Activated CD4-positive, alpha-beta memory T cell treated with anti-CD3 and anti-CD28 coated beads, Interleukin-2, amount 10 ng/mL, durations not matched to agents 7 days and 5 days (primary cell): Measurements from ENCODE around the gene HEG1. TPM values are rescaled to one million over a fixed set of nuclear protein-coding genes. Genes with fewer than 3 reads are reported as not detected.

ENCODE experiments used
- CTCF ChIA-PET: fragments of 350-600 bp; sonication (Branson Sonifier 250); formaldehyde crosslinking; loops from one replicate; lab custom pipeline; 2021; ENCODE audit warnings: antibody characterized with exemption, inconsistent platforms; lab: Charles Lee
- POLR2A ChIA-PET: fragments of 350-600 bp; sonication (Branson Sonifier 250); formaldehyde crosslinking; loops from one replicate; lab custom pipeline; 2021; ENCODE audit warnings: antibody characterized with exemption; lab: Charles Lee
- DNase-seq: peaks from one replicate; pipeline ENCODE4 v3.0.0-alpha.2; 2020
- H3K27ac Mint-ChIP-seq: one replicate; pipeline ENCODE4 v1.8.0; 2021; ENCODE audit warnings: mild to moderate bottlenecking, mixed read lengths
- H3K27me3 Mint-ChIP-seq: one replicate; pipeline ENCODE4 v1.8.0; 2021; ENCODE audit warnings: mixed read lengths
- H3K36me3 Mint-ChIP-seq: one replicate; pipeline ENCODE4 v1.8.0; 2021; ENCODE audit warnings: low read depth, mixed read lengths
- H3K4me1 Mint-ChIP-seq: one replicate; pipeline ENCODE4 v1.8.0; 2021; ENCODE audit warnings: mixed read lengths
- H3K4me3 Mint-ChIP-seq: one replicate; pipeline ENCODE4 v1.8.0; 2021; ENCODE audit warnings: mild to moderate bottlenecking, mixed read lengths
- H3K9me3 Mint-ChIP-seq: one replicate; pipeline ENCODE4 v1.8.0; 2021; ENCODE audit warnings: mixed read lengths
- total RNA-seq, 2 experiments: library from RNA; stranded (reverse); gene quantifications; one replicate each; pipeline ENCODE4 v1.2.3, GENCODE V29; 2021

The HEG1 gene
- total RNA-seq, 2 experiments from 2014 or later, result 26.7 to 27.7 TPM

GRCh38 chr3:124984754-124985153, 71.0 kb downstream of the HEG1 start:
- no peak overlapping the region for H3K27ac Mint-ChIP-seq
- H3K4me3 Mint-ChIP-seq, result no peak overlapping the region
- POLR2A ChIA-PET, result no interaction called here
- no peaks in the 10 kb centered on the region for H3K27me3 Mint-ChIP-seq
- no peak for DNase-seq
- CTCF ChIA-PET, result no interaction called here
- peaks cover 15% of the 10 kb centered on the region for H3K36me3 Mint-ChIP-seq
- H3K9me3 Mint-ChIP-seq, result no peaks in the 10 kb centered on the region
- peaks cover 8% of the 10 kb centered on the region for H3K4me1 Mint-ChIP-seq

DNA sequence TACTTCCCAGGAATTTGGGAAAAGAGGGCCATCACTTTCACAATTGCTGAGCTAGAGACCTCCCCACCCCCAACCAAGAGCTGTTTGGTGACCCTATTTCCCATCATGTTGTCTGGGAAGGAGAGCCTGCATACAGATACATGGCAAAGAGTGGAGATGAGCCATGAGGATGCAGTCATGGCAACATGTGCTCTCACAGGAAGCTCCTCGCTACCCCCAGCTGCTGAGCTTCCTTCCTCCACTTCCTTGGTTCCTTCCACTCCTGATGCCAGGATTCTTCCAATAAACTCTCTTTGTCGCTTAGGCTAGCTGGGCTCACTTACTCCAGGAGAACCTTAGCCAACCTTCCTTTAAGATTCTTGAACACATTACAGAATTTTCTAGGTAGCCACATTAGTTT, 72.9 kb downstream of the HEG1 start:
- H3K4me1 Mint-ChIP-seq, result peaks cover 8% of the 10 kb centered on the region
- no peak for DNase-seq
- H3K27ac Mint-ChIP-seq, result no peak overlapping the region
- H3K27me3 Mint-ChIP-seq, result no peaks in the 10 kb centered on the region
- H3K4me3 Mint-ChIP-seq, result no peak overlapping the region
- POLR2A ChIA-PET, result no interaction called here
- CTCF ChIA-PET, result no interaction called here
- no peaks in the 10 kb centered on the region for H3K9me3 Mint-ChIP-seq
- H3K36me3 Mint-ChIP-seq, result peaks cover 14% of the 10 kb centered on the region

GRCh38 chr3:124981472-124981871, 74.3 kb downstream of the HEG1 start:
- H3K4me3 Mint-ChIP-seq, result no peak overlapping the region
- H3K36me3 Mint-ChIP-seq, result peaks cover 23% of the 10 kb centered on the region
- ChIA-PET POLR2A (no interaction called here), CTCF (no interaction called here)
- H3K27ac Mint-ChIP-seq, result no peak overlapping the region
- DNase-seq, result no peak
- no peaks in the 10 kb centered on the region for H3K27me3 Mint-ChIP-seq
- peaks cover 8% of the 10 kb centered on the region for H3K4me1 Mint-ChIP-seq
- peaks cover 4% of the 10 kb centered on the region for H3K9me3 Mint-ChIP-seq

- Mint-ChIP-seq H3K36me3 (peaks cover 15% of the 10 kb centered on the region), H3K4me3 (no peak overlapping the region), H3K9me3 (peaks cover 4% of the 10 kb centered on the region), H3K27ac (no peak overlapping the region), H3K4me1 (peaks cover 10% of the 10 kb centered on the region), H3K27me3 (no peaks in the 10 kb centered on the region)
- CTCF ChIA-PET, result no interaction called here
- POLR2A ChIA-PET, result no interaction called here
- no peak for DNase-seq
Observed at GRCh38 chr3:124978627-124979026, 77.2 kb downstream of the HEG1 start.

- no peak overlapping the region for H3K27ac Mint-ChIP-seq
- H3K27me3 Mint-ChIP-seq, result no peaks in the 10 kb centered on the region
- peaks cover 8% of the 10 kb centered on the region for H3K4me1 Mint-ChIP-seq
- ChIA-PET CTCF (no interaction called here), POLR2A (no interaction called here)
- H3K36me3 Mint-ChIP-seq, result peaks cover 16% of the 10 kb centered on the region
- DNase-seq, result no peak
- peaks cover 4% of the 10 kb centered on the region for H3K9me3 Mint-ChIP-seq
- no peak overlapping the region for H3K4me3 Mint-ChIP-seq
Observed at GRCh38 chr3:124976383-124976782, 79.4 kb downstream of the HEG1 start.

- ChIA-PET CTCF (no interaction called here), POLR2A (no interaction called here)
- H3K36me3 Mint-ChIP-seq, result peaks cover 23% of the 10 kb centered on the region
- H3K27me3 Mint-ChIP-seq, result no peaks in the 10 kb centered on the region
- H3K4me3 Mint-ChIP-seq, result no peak overlapping the region
- no peak for DNase-seq
- H3K27ac Mint-ChIP-seq, result no peak overlapping the region
- peaks cover 4% of the 10 kb centered on the region for H3K9me3 Mint-ChIP-seq
- peaks cover 7% of the 10 kb centered on the region for H3K4me1 Mint-ChIP-seq
Observed at GRCh38 chr3:124974691-124975090, 81.1 kb downstream of the HEG1 start.

DNA sequence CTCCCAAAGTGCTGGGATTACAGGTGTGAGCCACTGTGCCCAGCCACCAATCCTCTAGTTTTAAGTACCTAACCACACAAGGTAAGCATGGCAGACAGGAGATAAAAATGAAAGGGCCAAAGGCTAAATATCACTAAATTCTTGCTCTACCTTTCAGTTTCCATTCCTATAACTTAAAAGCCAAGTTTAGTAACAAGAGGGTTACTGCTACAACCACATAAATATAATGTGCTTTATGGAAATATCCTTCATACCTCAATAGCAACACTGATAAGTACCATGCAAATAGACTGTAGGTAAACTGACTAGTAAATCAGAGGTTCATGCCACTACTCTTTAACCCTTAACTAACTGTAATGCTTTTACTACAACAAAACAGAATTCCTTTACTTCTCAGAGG, 82.5 kb downstream of the HEG1 start:
- Mint-ChIP-seq H3K4me3 (no peak overlapping the region), H3K27ac (no peak overlapping the region), H3K36me3 (peaks cover 27% of the 10 kb centered on the region), H3K9me3 (peaks cover 4% of the 10 kb centered on the region), H3K4me1 (peaks cover 12% of the 10 kb centered on the region), H3K27me3 (no peaks in the 10 kb centered on the region)
- CTCF ChIA-PET, result no interaction called here
- DNase-seq, result no peak
- POLR2A ChIA-PET, result no interaction called here

GRCh38 chr3:124972457-124972856, 83.3 kb downstream of the HEG1 start:
- H3K4me3 Mint-ChIP-seq, result no peak overlapping the region
- H3K27me3 Mint-ChIP-seq, result no peaks in the 10 kb centered on the region
- ChIA-PET POLR2A (no interaction called here), CTCF (interaction anchor here (0.6 kb wide), 1 partner anchor 243 kb away, joined by 4 read pairs; no protein-coding TSS in a partner anchor)
- DNase-seq, result no peak
- peaks cover 12% of the 10 kb centered on the region for H3K4me1 Mint-ChIP-seq
- H3K27ac Mint-ChIP-seq, result no peak overlapping the region
- H3K9me3 Mint-ChIP-seq, result peaks cover 4% of the 10 kb centered on the region
- peaks cover 27% of the 10 kb centered on the region for H3K36me3 Mint-ChIP-seq

- Mint-ChIP-seq H3K27me3 (no peaks in the 10 kb centered on the region), H3K9me3 (no peaks in the 10 kb centered on the region), H3K4me1 (peaks cover 9% of the 10 kb centered on the region), H3K27ac (no peak overlapping the region), H3K36me3 (peaks cover 18% of the 10 kb centered on the region), H3K4me3 (no peak overlapping the region)
- no peak for DNase-seq
- ChIA-PET CTCF (no interaction called here), POLR2A (no interaction called here)
Observed at GRCh38 chr3:124969963-124970722, 85.7 kb downstream of the HEG1 start.

- CTCF ChIA-PET, result no interaction called here
- no peak for DNase-seq
- H3K36me3 Mint-ChIP-seq, result peaks cover 18% of the 10 kb centered on the region
- peaks cover 7% of the 10 kb centered on the region for H3K4me1 Mint-ChIP-seq
- H3K4me3 Mint-ChIP-seq, result no peak overlapping the region
- H3K27me3 Mint-ChIP-seq, result peaks cover 2% of the 10 kb centered on the region
- POLR2A ChIA-PET, result no interaction called here
- H3K27ac Mint-ChIP-seq, result no peak overlapping the region
- no peaks in the 10 kb centered on the region for H3K9me3 Mint-ChIP-seq
Observed at GRCh38 chr3:124969190-124969589, 86.6 kb downstream of the HEG1 start.

GRCh38 chr3:124967964-124968363, 87.8 kb downstream of the HEG1 start:
- Mint-ChIP-seq H3K4me3 (no peak overlapping the region), H3K27ac (no peak overlapping the region), H3K36me3 (peaks cover 15% of the 10 kb centered on the region), H3K27me3 (peaks cover 4% of the 10 kb centered on the region), H3K9me3 (no peaks in the 10 kb centered on the region), H3K4me1 (peaks cover 7% of the 10 kb centered on the region)
- ChIA-PET POLR2A (no interaction called here), CTCF (no interaction called here)
- no peak for DNase-seq

GRCh38 chr3:124966521-124967445, 89.0 kb downstream of the HEG1 start:
- DNase-seq, result no peak
- peaks cover 12% of the 10 kb centered on the region for H3K36me3 Mint-ChIP-seq
- H3K9me3 Mint-ChIP-seq, result no peaks in the 10 kb centered on the region
- CTCF ChIA-PET, result interaction anchor here (0.7 kb wide), 1 partner anchor 399 kb away, joined by 3 read pairs; no protein-coding TSS in a partner anchor
- H3K27ac Mint-ChIP-seq, result no peak overlapping the region
- peaks cover 7% of the 10 kb centered on the region for H3K4me1 Mint-ChIP-seq
- H3K4me3 Mint-ChIP-seq, result no peak overlapping the region
- POLR2A ChIA-PET, result no interaction called here
- peaks cover 8% of the 10 kb centered on the region for H3K27me3 Mint-ChIP-seq

DNA sequence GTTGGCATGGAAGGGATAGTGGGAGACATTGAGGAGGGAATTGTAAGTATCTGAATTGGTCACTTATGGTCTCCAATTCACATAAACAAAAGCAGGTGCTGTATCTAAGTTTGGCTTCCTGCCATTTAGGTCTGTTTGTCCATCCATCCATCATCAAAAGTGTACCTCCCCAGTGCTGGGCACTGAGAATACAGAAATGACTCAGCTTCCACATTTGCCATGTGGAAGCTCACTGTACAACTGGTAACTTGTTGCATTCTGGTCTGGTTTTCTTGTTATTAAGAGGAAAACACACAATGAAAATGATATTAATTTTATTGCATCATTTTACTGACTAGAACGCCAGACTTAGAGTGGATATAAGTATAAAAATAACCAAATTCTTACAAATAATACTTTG, 90.4 kb downstream of the HEG1 start:
- ChIA-PET CTCF (no interaction called here), POLR2A (no interaction called here)
- Mint-ChIP-seq H3K9me3 (no peaks in the 10 kb centered on the region), H3K36me3 (peaks cover 5% of the 10 kb centered on the region), H3K4me3 (no peak overlapping the region), H3K27me3 (peaks cover 8% of the 10 kb centered on the region), H3K4me1 (peaks cover 6% of the 10 kb centered on the region), H3K27ac (no peak overlapping the region)
- DNase-seq, result no peak
